Small intestine (tissue), 7 donors: Measurements from ENCODE around the gene KCTD10. TPM values are rescaled to one million over a fixed set of nuclear protein-coding genes. Genes with fewer than 3 reads are reported as not detected.

Experiments used
- DNase-seq, 2 donors: peaks; one replicate each; pipeline versions ENCODE4 v3.0.0 to v3.0.0-alpha.2; 2013
- FAIRE-seq: peaks from 2 replicates; lab custom pipeline; 2012; peaks lifted over from hg19 to GRCh38; lab: Jason Lieb, UNC
- H3K27ac ChIP-seq, 3 donors: one replicate each; pipeline ENCODE4 v1.5.1; 2013; ENCODE audit warnings: low read length in 2 of 3, mild to moderate bottlenecking in 2 of 3, control low read depth in 1 of 3, inconsistent platforms in 1 of 3, low read depth in 1 of 3, moderate library complexity in 1 of 3
- H3K27me3 ChIP-seq, 3 donors: one replicate each; pipeline ENCODE4 v1.6.1; 2013; ENCODE audit warnings: low read length in 3 of 3, inconsistent platforms in 1 of 3; ENCODE audit not compliant: control insufficient read depth in 3 of 3, insufficient read depth in 3 of 3
- H3K36me3 ChIP-seq, 3 donors: one replicate each; pipeline ENCODE4 v1.6.1; 2013; ENCODE audit warnings: low read length in 3 of 3, inconsistent platforms in 1 of 3, low read depth in 1 of 3, mild to moderate bottlenecking in 1 of 3, moderate library complexity in 1 of 3; ENCODE audit not compliant: control insufficient read depth in 3 of 3, insufficient read depth in 2 of 3
- H3K4me1 ChIP-seq, 3 donors: one replicate each; pipeline ENCODE4 v1.6.1; 2013; ENCODE audit warnings: low read length in 2 of 3, inconsistent platforms in 1 of 3, low read depth in 1 of 3, mild to moderate bottlenecking in 1 of 3, moderate library complexity in 1 of 3; ENCODE audit not compliant: control insufficient read depth in 3 of 3, insufficient read depth in 2 of 3
- H3K4me3 ChIP-seq, 3 donors: one replicate each; pipeline ENCODE4 v1.5.1; 2013; ENCODE audit warnings: low read length in 3 of 3, control low read depth in 1 of 3, inconsistent platforms in 1 of 3, low read depth in 1 of 3, mild to moderate bottlenecking in 1 of 3, moderate library complexity in 1 of 3
- H3K9me3 ChIP-seq, 2 donors: one replicate each; pipeline ENCODE4 v1.6.1; 2013; ENCODE audit warnings: low read depth in 1 of 2, low read length in 1 of 2; ENCODE audit not compliant: control insufficient read depth in 2 of 2, insufficient read depth in 1 of 2
- WGBS, 3 donors: extraction: QIAGEN DNeasy Blood & Tissue Kit; methylation state at CpG; one replicate each; pipeline ENCODE4 v1.1.7; 2013; 5-methylcytosine and 5-hydroxymethylcytosine counted together
- polyA plus RNA-seq, 4 donors: library from polyadenylated mRNA; stranded (reverse) in 3 of 4; unstranded in 1 of 4; fragments of 200-250 nt in 3 of 4; fragments of 120-200 nt in 1 of 4; gene quantifications; one replicate each; pipeline versions ENCODE4 v1.2.1 to v1.2.3, GENCODE V29; 2013
- donor health status: healthy with polysubstance abuse.
- donor health status: control.
- donor health status: control.
- donor health status: Bipolar disorder and iron deficiency.
- donor health status: healthy.

Gene KCTD10
- polyA plus RNA-seq, 4 donors, result 14.3 to 28.4 (median 19.0) TPM

DNA sequence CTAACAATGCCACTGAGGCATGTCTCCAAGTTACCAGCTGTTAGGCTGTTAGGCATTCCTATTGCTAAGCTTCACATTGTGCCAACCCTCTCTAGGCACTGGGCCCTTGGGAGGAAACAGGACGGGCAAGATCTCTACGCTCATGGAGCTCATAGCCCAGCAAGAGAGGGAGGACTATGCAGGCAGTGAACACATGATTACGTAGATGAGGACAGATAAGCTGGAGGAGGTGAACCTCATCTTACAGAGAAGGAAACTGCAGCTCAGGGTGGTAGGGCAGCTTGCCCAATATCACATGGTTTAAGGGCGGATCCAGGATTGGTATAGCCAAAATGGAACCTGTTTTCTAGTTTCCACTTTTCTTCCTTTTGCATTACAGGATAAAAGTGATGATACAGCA lies 8.1 kb upstream of the KCTD10 start:
- Histone ChIP-seq H3K36me3 (peaks cover 14 to 49% (median 35%) of the 10 kb centered on the region in 3 donors), H3K4me1 (no peaks in the 10 kb centered on the region), H3K27ac (no peak overlapping the region), H3K9me3 (no peaks in the 10 kb centered on the region), H3K4me3 (no peak overlapping the region), H3K27me3 (no peaks in the 10 kb centered on the region)
- 85 to 96% (median 95%) methylated on average over 4 of the region's 4 CpGs for WGBS, 3 donors
- no peak for FAIRE-seq
- no peak for DNase-seq

DNA sequence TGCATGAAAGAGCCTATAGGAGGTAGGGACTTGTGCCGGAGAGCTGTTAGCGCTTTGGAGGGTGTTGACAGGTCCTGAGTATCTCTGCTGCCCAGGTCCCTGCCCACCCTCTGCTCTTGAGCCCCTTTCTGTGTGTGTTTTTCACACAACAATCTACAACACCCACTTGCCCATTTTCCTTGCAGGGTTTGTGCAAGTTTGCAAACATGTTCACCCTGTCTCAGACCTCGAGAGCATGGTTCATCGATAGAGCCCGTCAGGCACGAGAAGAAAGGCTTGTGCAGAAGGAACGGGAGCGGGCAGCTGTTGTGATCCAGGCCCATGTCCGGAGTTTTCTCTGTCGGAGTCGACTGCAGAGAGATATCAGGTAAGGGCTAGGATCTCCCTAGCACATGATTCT lies 6.2 kb upstream of the KCTD10 start:
- DNase-seq, result no peak
- H3K9me3 ChIP-seq, result no peaks in the 10 kb centered on the region
- no peak overlapping the region for H3K27ac ChIP-seq
- peaks cover 4 to 40% (median 18%) of the 10 kb centered on the region in 3 donors for H3K36me3 ChIP-seq
- H3K4me1 ChIP-seq, result peaks cover 0 to 5% (median 0%) of the 10 kb centered on the region in 3 donors
- WGBS, 3 donors, result 92 to 94% (median 94%) methylated on average over 11 of the region's 11 CpGs
- no peak overlapping the region for H3K4me3 ChIP-seq
- no peak for FAIRE-seq
- no peaks in the 10 kb centered on the region for H3K27me3 ChIP-seq

DNA sequence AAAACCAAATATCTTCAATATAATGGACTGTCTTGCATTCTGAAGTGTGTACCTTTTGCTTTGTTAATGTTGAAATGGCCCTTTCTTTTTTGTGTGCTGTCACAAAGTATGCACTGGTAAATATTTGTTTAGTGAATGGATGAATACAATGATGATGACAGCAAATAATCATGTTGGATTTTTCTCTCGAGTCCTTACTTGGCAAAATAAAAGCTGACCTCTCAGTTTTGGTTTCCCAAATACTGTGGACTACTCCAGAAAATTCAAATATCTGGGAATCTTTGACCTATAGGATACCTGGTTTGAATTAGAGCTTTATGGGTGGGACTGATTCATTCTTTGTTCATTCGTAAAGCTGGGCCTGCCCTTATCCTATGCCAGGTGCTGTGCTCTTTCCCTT lies 5.8 kb upstream of the KCTD10 start:
- DNase-seq (no peak), FAIRE-seq (no peak)
- H3K27me3 ChIP-seq, result no peaks in the 10 kb centered on the region
- H3K36me3 ChIP-seq, result peaks cover 4 to 38% (median 14%) of the 10 kb centered on the region in 3 donors
- H3K27ac ChIP-seq, result no peak overlapping the region
- H3K9me3 ChIP-seq, result no peaks in the 10 kb centered on the region
- H3K4me3 ChIP-seq, result no peak overlapping the region
- 70 to 77% (median 76%) methylated on average over 2 of the region's 2 CpGs for WGBS, 3 donors
- peaks cover 0 to 5% (median 0%) of the 10 kb centered on the region in 3 donors for H3K4me1 ChIP-seq

DNA sequence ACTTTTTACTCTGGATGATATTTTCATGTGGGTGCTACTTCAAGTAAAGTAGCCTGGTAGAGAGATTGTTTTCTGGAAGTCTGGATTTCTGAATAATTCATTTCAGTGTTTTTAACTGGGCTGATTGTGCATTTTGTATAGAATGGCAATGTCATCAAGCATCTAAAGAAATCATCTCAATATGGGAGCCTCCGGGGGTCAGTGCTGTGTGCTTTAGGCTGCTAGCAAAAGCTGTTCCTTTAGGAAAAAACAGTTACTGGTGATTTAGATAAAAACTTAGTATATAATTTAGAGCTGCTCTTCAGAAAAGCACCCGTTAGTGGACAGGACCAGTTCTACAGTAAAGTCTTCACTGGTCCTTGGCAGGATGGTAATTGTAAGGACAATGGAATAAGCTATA lies 5.4 kb upstream of the KCTD10 start:
- 94 to 96% (median 94%) methylated on average over 2 of the region's 2 CpGs for WGBS, 3 donors
- no peak overlapping the region for H3K4me3 ChIP-seq
- no peak overlapping the region for H3K27ac ChIP-seq
- peaks cover 0 to 5% (median 0%) of the 10 kb centered on the region in 3 donors for H3K4me1 ChIP-seq
- DNase-seq (no peak), FAIRE-seq (no peak)
- H3K9me3 ChIP-seq, result no peaks in the 10 kb centered on the region
- H3K27me3 ChIP-seq, result no peaks in the 10 kb centered on the region
- peaks cover 4 to 34% (median 11%) of the 10 kb centered on the region in 3 donors for H3K36me3 ChIP-seq

DNA sequence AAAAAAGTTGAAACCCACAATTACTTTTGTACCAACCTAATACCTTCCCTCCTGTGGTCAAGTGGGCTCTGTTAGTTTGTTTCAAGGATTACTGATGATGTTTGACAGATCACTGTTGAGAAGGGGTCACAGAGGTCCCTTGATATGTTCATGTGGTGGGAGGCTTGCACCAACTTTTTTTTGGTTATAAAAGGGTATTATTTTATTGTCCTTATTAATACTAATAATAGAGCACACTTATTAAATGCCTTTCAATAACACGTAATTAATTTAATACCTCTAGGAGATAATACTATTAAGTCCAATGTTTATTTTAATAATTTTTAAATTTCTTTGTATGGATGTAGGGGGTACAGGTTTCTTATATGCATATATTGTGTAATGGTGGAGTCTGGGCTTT lies 4.8 kb upstream of the KCTD10 start:
- 90 to 97% (median 95%) methylated on average over 1 of the region's 1 CpG for WGBS, 3 donors
- H3K27ac ChIP-seq, result no peak overlapping the region
- H3K27me3 ChIP-seq, result no peaks in the 10 kb centered on the region
- H3K9me3 ChIP-seq, result no peaks in the 10 kb centered on the region
- H3K4me3 ChIP-seq, result no peak overlapping the region
- peaks cover 4 to 28% (median 9%) of the 10 kb centered on the region in 3 donors for H3K36me3 ChIP-seq
- peaks cover 0 to 5% (median 0%) of the 10 kb centered on the region in 3 donors for H3K4me1 ChIP-seq
- no peak for FAIRE-seq
- no peak for DNase-seq

DNA sequence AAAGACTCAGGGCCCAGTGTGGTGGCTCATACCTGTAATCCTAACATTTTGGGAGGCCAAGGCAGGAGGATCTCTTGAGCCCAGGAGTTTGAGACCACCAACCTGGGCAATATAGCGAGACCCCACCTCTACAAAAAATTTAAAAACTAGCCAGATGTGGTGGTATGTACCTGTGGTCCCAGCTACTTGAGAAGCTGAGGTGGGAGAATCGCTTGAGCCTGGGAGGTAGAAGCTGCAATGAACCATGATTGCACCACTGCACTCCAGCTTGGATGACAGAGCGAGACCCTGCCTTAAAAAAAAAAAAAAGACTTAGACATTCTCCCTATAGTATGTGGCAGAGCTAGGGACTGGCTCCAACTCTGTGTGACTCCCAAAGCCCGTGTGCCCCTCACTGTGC lies 3.3 kb upstream of the KCTD10 start:
- H3K4me1 ChIP-seq, result peaks cover 0 to 11% (median 6%) of the 10 kb centered on the region in 3 donors
- no peak overlapping the region for H3K4me3 ChIP-seq
- DNase-seq (no peak), FAIRE-seq (no peak)
- no peak overlapping the region for H3K27ac ChIP-seq
- peaks cover 0 to 19% (median 3%) of the 10 kb centered on the region in 3 donors for H3K36me3 ChIP-seq
- no peaks in the 10 kb centered on the region for H3K9me3 ChIP-seq
- H3K27me3 ChIP-seq, result no peaks in the 10 kb centered on the region
- WGBS, 3 donors, result 95 to 98% (median 96%) methylated on average over 4 of the region's 4 CpGs

DNA sequence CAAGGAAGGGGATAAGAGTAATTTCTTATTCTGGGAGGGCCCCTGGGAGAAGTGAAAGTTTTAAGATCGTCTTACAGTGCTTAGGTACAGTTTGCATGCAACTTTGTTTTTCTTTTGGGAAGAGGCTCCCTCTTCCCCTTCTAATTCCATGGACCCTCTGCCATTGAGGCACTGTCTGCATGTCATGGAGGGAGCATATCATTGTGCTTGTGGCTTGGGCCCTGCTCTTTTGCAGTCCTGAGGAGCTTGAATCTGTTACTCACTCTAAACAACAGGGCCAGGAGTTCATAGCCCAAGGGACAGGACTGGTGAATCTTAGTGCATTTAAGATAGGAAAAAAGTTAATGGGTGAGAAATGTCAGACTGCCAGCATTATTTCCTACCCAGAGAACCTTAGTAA lies 2.7 kb upstream of the KCTD10 start:
- Histone ChIP-seq H3K27me3 (no peaks in the 10 kb centered on the region), H3K27ac (no peak overlapping the region), H3K4me3 (no peak overlapping the region), H3K4me1 (peaks cover 0 to 11% (median 6%) of the 10 kb centered on the region in 3 donors), H3K9me3 (no peaks in the 10 kb centered on the region), H3K36me3 (peaks cover 0 to 14% (median 3%) of the 10 kb centered on the region in 3 donors)
- WGBS, 3 donors, result 60 to 79% (median 64%) methylated on average over 1 of the region's 1 CpG
- FAIRE-seq, result no peak
- no peak for DNase-seq

DNA sequence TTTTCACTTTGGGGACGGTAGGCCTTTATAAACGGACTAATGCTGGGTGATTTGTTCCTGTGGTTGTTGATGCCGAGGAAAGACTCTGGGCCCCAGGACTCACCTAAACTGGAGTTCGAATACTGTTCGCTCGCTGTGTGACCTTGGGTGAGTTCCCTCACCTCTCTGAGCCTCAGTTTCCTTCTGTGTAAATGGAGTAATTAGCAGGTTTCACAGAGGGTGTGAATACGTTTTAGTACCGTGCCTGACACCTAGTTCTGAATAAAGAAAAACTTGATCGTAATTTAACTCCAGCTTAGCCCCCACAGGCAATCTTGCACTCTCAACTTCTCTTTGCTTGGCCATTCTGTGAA lies 839 bp upstream of the KCTD10 start:
- no peaks in the 10 kb centered on the region for H3K9me3 ChIP-seq
- WGBS, 3 donors, result 1 to 4% (median 2%) methylated on average over 9 of the region's 9 CpGs
- no peaks in the 10 kb centered on the region for H3K27me3 ChIP-seq
- H3K4me1 ChIP-seq, result peaks cover 0 to 11% (median 6%) of the 10 kb centered on the region in 3 donors
- FAIRE-seq (no peak), DNase-seq (no peak)
- peak overlapping the region; percentile 83 to 97 (median 94) for H3K4me3 ChIP-seq
- peak overlapping the region in 2 of 3 donors; percentile 86 to 98 for H3K27ac ChIP-seq
- H3K36me3 ChIP-seq, result peaks cover 0 to 4% (median 0%) of the 10 kb centered on the region in 3 donors

DNA sequence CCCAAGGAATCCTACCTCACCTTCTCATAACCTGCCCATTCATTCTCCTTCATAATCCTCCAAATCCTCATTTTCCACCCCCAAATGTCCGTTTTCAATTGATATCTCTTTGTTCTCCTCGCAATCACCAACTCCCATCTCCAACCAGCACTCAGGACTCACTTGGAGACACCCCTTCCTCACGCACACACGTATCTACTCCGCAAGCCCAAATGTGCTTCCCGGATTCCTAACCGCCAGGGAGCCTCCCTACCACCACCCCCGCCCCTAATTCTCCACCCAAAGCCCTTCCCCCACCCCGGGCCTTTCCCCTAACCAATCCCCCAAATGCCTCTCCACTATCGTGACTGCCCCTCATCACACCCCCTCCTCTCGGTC lies 304 bp downstream of the KCTD10 start:
- no peak for FAIRE-seq
- no peaks in the 10 kb centered on the region for H3K9me3 ChIP-seq
- no peak for DNase-seq
- H3K27ac ChIP-seq, result peak overlapping the region in 2 of 3 donors; percentile 86 to 98
- H3K36me3 ChIP-seq, result peaks cover 0 to 7% (median 0%) of the 10 kb centered on the region in 3 donors
- H3K4me3 ChIP-seq, result peak overlapping the region; percentile 83 to 97 (median 94)
- peaks cover 0 to 11% (median 6%) of the 10 kb centered on the region in 3 donors for H3K4me1 ChIP-seq
- H3K27me3 ChIP-seq, result no peaks in the 10 kb centered on the region
- WGBS, 3 donors, result 0 to 1% (median 1%) methylated on average over 11 of the region's 11 CpGs
